G401 (cell line): ENCODE measurements around the gene RPL22. TPM values are rescaled to one million over a fixed set of nuclear protein-coding genes. Genes with fewer than 3 reads are reported as not detected.

Experiments
- DNase-seq: peaks from one replicate; pipeline ENCODE4 v3.0.0-alpha.2; 2015; ENCODE audit warnings: low spot score
- in situ Hi-C: cut with HindIII; loops from 2 replicates; pipeline ENCODE4 v1.10.0; 2016; ENCODE audit warnings: low sequenced_read_pairs, mixed read lengths
- total RNA-seq: library from RNA; depleted of rRNA; stranded (reverse); fragments of >200 nt; shearing (Covaris generic); gene quantifications from 2 replicates; pipeline ENCODE4 v1.2.3, GENCODE V29; 2014

Gene RPL22
- total RNA-seq, 1 experiment from 2014 or later = 296 TPM

DNA sequence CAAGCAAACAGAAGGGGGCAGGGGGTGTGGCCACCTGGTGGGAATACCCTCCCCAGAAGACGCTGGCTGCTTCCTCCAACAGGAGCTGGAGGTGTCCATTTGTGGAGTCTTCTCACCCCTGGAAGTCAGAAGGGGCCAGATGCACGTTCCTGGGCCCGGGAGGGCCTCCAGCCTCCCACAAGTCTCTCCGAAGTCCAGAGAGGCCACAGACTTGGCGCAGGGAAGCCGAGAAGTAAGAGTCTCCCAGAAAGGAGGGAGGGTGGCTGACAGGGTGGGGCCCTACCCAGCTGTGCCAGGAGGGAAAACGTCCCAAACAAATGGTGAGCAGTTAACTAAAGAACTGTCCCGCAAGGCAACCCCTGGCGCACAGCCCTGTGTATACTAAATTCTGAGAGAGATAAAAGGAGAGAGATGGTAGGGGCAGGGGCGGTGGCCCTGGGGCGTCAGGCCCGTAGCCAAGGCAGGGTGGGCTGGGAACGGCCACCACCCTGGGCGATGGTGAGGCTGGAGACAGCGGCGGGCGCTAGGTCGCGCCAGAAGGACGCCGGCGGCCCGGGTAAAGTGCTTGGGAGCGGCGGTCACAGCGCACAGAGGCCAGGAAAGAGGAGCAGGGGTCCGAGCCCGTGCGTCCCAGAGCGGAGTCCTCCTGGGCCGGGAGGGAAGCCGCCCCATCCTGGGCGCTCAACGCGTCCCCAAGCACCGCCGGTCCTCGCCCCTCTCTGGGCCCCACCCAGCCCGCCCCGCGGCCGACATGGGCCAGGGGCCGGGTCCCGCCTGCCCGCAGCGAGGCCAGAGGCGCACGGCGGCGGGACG lies 20.4 kb downstream of the RPL22 start:
- in situ Hi-C loops = no loop called here
- no peak for DNase-seq

DNA sequence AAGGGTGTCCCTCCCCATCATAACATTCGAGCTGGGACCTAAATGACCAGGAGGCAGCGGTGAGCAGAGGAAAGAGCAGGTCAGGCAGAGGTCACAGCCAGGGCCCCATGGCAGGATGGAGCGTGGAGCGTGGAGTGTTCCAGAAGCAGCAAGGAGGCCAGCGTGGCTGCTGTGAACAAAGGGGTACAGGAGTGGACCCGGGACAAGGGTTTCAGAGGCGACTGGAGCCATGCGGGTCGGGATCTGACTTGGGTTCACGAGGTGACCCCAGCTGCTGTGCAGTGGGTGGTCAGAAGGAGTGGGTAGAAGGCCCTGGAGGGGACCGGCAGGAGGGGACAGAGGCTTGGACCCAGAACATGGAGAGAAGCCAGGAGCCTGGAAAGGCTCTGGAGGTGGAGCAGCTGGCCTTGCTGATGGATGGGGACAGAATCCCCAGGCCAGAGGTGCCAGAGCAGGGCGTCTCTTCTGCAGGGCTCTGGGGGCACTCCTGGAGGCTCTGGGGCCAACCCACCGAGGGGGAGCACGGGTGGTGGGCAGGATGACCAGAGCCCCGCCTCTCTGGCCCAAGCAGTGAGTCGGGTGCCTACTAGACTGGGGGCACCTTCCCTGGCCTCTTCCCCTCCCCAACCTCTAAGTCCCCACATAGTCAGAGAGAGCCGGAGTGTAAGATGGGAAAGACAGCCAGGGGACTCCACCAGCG lies 21.6 kb downstream of the RPL22 start:
- DNase-seq = no peak
- in situ Hi-C loops = no loop called here

DNA sequence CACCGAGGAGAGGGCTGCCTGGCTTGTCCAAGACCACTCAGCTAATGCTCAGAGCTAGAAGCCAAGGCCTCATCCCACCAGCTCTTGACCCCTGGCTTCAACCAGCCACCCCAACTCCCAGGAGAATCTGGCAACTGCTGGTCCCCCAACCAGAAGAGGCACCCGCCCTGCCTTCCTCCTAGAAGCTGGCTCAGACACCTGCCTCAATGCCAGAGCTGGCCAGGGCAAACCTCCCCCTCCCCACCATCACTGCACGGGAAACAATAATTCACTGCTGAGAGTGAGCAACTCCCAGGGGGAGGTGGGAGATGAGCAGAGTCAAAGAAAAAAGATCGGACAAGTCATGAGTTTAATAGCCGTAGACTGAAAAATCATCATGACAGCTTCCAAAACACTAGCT lies 22.6 kb downstream of the RPL22 start:
- in situ Hi-C loops = no loop called here

DNA sequence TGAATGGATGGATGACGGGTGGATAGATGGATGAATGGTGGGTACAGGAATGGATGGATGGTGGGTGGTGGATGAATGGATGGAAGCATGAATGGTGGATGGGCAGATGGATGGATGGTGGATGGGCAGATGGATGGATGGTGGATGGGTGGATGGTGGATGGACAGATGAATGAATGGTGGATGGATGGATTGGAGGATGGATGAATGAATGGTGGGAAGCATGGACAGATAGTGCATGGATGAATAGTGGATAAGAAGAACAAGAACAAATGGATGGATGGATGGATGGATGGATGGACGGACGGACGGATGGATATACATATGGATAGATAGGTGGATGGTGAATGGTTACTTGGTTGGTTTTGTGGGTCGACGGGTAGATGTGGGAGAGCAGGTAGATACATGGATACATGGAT lies 24.0 kb downstream of the RPL22 start:
- in situ Hi-C loops = no loop called here
- no peak for DNase-seq

More for the DNA sequence above, 22.6 kb downstream of the RPL22 start:
- DNase-seq = no peak

DNA sequence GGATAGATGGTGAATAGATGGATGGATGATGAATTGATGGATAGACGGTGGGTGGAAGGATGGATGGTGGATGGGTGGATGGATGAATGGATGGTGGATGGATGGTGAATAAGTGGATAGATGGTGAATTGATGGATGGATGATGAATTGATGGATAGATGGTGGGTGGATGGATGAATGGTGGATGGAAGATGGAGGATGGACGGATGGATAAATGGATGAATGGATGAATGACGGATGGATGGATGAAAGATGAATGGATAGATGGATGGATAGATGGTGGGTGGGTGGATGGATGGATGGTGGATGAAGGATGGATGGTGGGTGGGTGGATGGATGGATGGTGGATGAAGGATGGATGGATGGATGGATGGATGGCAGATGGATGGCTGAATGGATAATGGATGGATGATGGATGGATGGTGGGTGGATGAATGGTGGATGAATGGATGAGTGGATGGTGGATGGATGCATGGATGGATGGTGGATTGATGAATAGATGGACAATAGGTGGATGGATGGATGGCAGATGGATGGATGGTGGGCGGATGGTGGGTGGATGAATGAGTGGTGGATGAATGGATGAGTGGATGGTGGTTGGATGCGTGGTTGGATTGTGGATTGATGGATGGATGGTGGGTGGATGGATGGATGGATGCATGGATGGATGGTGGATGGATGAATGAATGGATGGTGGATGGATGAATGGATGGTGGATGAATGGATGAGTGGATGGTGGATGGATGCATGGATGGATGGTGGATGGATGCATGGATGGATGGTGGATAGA lies 24.6 kb downstream of the RPL22 start:
- in situ Hi-C loops = no loop called here
- no peak for DNase-seq

DNA sequence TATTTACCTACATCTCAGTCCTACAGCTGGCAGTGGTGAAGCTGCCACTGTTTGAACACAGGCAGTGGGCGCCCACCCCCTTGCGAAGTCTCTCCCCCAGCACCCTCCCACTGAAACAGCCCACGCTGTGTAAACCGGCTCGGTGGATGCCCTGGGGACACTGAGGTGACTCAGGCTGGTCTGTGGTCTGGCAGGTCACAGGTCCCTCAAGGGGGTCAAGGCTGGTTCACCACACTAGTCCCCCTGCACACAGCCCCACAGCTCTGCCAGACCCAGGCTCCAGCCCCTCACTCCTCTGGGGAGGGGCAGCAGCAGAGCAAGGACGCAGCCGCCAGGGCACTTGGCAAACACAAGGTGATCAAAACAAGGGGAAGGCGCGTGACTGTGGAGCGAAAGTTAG lies 26.8 kb downstream of the RPL22 start:
- in situ Hi-C loops = no loop called here
- no peak for DNase-seq

DNA sequence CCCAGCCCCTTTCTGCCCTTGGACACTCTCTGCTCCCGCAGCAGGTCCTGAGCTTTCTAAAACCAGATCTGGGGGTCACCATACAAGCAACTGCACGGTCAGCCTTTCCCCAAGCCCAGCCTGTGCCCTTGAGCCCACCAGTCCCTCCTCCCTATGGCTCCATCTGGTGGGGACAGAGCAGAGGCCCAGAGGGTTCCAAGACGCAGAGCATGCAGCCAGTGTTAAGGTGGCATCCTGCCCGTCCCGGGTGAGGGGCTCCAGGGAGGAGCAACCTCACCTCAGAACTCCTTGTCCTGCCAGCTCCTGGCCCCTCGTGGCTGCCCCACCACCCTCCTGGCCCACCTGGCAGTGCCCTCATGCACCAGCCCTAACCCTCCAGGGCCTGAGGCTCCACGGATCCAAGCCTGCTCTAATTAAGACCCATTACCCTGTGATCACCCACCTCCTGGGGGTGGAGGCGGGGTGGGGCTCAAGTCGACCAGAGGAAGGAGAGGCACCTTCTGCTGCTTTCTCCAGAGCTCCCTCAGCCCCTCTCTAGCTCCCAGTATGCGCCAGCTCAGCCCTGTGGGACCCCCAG lies 27.8 kb downstream of the RPL22 start:
- in situ Hi-C loops = no loop called here
- DNase-seq = no peak

DNA sequence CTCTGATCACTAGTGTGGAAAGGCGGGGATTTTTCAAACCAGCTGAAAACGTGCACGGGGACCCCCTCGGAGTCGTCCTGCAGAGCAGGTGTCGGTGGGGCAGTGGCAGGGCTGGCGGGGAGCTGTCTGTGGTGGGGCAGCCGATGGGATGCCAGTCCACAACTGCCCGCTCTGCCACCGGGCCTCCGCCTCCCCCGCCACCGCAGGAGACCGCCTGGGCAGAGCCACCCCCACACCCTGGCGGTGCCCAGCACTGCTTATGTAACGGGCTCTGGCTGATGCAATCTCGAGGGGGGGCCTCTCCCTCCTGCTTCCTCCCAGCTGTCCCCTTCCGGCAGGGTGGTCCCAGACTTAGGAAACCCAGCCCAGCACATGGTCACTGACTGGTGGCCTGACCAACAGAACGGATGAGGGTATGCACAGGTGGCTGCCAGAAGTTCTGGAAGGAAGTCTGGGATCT lies 28.6 kb downstream of the RPL22 start:
- in situ Hi-C loops = no loop called here
- DNase-seq = no peak

DNA sequence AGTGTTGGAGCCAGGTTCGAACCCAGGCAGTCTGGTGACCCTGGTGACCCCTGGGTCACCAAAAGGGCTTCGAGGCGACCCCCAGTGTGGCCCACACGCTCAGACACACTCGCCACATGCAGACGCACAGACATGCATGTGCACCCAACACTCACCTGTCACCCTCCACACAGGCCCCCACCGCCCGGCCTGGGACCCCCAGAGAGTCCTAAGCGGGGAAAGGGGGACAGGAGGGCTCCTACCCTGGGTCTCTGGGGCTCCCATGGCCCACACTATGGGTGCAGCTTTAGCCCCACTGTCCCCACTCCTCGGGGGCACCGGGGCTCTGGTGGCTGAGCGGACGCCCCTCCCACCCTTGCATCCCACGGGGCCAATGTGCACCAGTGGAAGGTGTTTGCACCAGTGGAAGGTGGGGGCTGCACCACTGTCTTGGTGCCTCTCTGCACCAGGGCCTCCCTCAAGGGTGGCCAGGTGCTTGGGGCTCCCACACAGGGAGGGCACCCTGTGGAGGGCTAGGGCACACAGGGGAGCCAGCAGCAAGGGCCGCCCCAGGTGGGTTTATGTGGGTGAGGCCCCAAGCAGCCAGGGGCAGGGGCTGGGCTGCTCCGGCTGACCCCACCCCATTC lies 29.2 kb downstream of the RPL22 start:
- no peak for DNase-seq
- in situ Hi-C loops = no loop called here

DNA sequence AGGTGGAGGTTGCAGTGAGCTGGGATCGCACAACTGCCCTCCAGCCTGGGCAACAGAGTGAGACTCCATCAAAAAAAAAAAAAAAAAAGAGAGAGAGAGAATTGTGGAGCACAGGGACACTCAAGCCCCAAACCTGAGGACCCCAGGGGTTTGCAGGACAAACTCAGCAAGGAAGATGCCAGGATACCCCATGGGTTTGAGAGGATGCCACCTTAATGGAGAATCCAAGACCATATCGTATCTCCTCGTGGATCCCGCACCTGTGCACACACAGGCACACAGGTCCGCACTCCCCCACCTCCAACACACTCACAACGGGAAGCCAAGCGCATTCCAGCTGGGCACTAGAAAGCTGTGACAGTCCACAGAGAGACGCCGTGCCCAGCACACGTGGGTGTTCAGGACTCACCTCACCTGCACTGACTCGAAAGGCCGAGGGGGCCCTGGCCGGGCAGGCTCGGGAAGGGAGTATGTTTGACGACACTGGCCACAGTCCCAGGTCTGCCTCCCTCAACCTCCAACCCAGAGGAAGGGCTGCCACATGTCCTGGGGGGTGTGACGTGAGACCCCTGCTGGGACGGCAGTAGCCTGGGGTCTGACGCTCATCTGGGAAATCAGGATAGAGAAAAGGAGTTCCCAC lies 30.3 kb downstream of the RPL22 start:
- in situ Hi-C loops = no loop called here

DNA sequence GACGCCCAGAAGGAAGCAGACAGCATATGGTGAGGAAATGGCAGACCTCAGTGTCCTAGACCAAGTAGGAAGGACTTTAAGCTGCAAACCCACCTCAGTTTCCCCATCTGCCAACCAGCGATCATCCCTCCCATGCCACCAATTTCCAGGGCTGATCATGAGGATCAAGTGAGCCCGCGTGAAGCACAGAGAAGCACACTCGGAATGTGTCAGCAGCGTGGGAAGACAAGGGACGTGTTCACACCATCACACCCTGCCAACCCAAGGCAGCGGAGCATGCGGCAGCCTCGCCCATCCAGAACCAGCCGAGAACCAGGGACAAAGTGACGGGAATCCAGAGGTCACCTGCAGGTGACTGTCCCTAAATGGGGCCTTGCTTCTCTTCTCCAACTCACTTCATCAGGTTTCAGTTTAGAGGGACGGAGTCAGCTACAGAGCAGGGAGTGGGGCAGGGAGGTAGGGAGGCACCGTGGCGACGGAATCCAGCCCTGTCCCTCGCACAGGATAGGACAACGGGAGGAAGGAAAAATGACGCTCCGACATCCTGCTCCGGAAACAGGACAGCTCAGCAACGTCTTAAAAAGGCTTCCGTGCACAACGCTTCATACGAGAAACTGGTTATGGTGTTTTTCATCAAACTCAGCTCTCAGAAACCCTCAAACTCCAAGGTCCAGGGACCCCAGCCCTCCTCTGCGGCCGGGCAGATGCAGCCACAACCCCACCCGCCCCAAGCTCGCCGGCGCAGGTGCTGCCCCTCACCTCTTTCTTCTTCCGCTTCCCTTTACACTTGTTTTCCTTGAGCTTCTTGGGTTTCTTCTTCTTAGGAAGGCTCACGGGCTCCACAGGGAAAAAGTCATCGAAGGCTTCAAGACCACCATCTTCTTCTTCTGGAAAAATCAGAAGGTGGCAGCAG lies 31.7 kb downstream of the RPL22 start:
- in situ Hi-C loops = no loop called here
- DNase-seq = no peak

More for the DNA sequence above, 30.3 kb downstream of the RPL22 start:
- no peak for DNase-seq

DNA sequence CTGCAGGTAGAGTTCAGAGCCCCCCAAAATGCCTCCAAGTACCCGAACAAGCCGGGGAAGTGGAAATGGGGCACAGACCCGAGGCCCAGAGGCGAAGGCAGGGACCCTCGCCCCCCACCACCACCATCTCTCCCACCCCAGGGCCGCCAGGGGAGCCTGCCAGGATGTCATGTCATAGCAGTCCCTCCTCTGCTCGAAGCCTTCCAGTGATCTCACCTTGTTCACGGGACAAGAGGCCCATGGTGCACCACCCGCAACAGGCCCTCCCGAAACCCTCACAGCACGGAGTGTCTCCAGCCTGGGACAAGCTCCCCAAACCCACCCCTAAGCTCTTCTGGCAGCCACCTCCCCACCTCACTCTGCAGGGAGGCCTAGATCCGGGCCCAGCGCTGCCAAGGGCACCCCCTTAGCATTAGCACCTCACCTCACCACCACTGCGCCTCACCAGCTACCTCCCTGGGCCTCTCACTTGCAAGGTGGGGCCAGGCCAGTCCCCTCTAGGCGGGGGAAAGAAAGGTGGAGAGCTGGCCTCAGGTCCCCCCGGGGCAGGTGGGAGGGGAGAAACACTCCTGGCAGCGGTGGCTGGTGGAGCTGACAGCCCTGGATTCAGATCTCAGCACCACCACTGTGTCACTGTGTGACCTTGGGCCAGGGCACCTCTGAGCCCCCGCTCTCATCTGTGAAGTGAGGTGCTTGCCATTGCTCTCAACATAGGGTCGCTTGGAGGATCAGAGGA lies 32.6 kb downstream of the RPL22 start:
- in situ Hi-C loops = no loop called here
- DNase-seq = no peak

DNA sequence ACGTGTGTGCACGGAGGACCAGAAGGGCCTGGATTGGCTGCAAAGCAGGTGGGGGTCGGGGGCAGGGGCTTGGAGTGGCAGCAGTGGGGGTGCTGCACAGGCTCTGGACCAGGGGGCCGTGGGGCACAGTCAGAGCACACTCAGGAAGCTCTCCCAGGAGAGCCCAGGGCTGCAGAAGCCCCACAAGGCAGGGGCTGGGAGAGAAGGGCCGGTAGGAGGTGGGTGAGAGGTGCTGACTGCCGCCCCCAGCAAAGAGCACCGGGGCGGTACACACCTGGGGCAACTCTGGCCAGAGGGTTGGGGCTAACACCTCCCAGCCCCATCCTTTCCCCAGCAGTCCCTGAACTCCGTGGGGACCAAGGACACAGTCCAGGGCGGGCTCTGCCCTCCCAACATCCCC lies 33.2 kb downstream of the RPL22 start:
- no peak for DNase-seq
- in situ Hi-C loops = no loop called here

DNA sequence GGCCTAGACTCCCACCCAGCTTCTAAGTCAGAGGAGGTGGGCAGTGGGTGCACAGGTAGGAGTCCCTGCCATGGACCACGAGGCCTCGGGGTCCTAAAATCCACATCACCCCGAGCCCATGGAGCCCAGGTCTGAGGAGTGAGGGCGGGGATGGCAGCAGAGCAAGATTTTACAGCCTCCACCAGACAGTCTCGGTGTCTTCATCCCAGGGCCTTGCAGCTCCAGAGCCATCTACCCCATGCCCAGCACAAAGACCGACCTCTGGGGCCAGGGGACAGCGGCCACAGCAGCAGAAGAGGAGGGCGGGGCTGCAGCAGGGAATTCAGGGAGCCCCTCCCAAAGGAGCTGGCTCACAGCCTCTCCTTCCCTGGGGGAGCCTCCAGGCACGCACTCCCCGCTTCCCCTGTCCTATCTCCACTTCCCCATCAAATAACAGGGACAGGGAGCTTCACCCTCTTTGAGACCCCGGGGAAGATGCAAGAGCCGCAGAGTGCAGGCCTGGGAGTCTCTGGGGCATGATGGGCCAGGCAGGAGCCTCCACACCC lies 33.9 kb downstream of the RPL22 start:
- in situ Hi-C loops = no loop called here
- DNase-seq = no peak

DNA sequence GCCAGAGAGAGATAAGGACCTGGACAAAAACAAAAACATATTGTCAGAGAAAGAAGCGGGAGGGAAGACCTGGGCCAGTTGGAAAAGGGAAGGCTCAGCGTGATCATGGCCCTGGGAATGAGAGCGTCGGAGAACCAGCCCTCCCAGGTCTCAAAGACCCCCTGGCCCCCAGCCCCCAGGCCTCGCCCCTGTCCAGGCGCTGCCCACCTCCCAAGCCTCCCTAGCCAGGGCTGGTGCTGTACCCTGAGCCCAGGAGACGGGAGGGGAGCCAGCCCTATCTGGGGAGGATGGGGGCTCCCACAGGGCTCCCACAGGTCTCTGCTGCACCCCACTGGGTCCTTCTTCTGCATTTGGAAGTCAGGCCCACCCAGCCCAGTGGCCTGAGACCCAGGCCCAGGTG lies 34.4 kb downstream of the RPL22 start:
- no peak for DNase-seq
- in situ Hi-C loops = no loop called here

DNA sequence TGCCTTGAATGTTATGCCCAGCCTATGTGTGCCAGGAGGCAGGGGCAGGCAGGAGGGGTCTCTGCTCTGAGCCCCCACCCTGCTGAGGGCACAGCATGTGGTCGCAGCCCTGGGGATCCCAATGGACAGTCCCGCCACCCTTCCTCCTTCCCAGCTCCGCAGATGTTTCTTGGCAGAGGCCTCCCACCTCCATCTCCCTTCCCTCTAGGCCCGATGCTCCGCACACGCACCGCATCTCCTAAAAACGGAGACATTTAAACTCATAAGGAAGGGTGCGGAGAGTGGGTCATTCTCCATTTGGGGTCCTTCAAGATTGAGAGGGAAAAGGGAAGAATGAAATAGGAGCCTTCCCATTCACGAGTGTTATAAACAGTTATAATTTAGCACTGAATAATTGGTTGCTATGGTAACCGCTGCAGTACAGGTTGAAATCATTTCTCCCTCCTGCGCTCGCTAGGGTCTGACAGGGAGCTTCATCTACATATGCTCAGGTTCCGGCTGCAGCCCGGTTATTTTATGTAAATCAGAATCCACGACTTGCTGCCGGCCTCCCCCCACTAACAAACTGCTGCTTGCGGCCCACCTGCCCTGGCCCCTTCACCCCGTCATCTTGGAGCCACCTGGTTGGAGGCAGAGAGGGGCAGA lies 35.3 kb downstream of the RPL22 start:
- no peak for DNase-seq
- in situ Hi-C loops = no loop called here
